ENCODE data around the gene NRL. TPM values are rescaled to one million over a fixed set of nuclear protein-coding genes. Genes with fewer than 3 reads are reported as not detected.

Gene NRL
- total and polyA plus RNA-seq, 10 of the 15 experiments (the other 5 are each of a cell fraction or from before 2014, with no cell fraction given) = 0.11 to 4.4 (median 2.2) TPM

DNA sequence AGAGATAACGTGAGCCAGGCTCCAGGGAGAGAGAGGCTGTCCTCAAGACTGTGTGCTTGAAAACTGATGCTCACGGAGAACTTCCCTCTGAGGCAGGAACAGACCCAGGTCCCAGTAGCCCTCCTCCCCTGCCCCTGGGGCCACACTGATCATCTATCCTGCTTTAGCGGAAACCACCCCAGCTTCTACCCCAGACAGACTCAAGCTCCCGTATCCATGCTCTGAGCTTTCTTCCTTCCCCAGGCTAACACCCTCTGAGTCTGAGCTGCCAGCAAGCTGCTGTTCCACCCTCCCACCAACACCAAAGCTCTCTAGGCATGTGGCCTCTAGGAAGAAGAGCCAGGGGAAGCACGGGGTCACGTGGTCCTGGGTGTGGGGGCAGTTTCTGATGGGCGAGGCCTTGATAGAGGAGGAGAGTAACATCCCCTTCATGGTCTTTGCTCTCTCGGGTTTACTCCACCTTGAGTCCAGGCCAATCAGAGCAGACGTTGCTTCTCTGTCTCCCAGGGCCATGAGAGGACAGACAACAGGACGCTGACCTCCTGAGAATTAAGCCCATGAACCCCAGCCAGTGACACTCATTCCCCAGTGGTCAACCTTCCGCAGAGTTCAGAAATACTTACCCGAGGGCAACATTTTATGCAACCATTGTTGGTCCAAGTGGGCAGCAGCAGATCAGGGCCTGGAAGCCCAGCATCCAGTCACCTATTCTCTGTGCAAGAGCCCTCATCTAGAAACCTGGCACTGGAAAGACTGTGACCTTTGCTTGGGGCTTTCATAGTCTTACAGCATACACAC, 19.3 kb downstream of the NRL start (continued):
- TF ChIP-seq KLF5 (IDR thresholded peaks at IDR 0.05; ENCODE audit: partially characterized antibody) (no peak), WRNIP1 (IDR thresholded peaks at IDR 0.05; ENCODE audit: borderline replicate concordance, low read depth, low read length) (no peak; the same call in 1 of the 2 replicates), PML (IDR thresholded peaks at IDR 0.05; ENCODE audit: low read length) (peak; percentile 98), HDAC6 (IDR thresholded peaks at IDR 0.05; ENCODE audit: unreplicated experiment) (no peak), BRCA1 (IDR thresholded peaks at IDR 0.05; ENCODE audit: low read depth, low read length) (no peak), EED (IDR thresholded peaks at IDR 0.05; ENCODE audit: low read depth) (peak; percentile 45), E2F8 (IDR thresholded peaks at IDR 0.05; ENCODE audit: low read depth, partially characterized antibody) (no peak), RAD51 (IDR thresholded peaks at IDR 0.05) (peak; percentile 99), TCF12 (IDR thresholded peaks at IDR 0.05; ENCODE audit: low read depth, low read length) (no peak), EP300 (IDR thresholded peaks at IDR 0.05; ENCODE audit: borderline replicate concordance in 1 of 2, control insufficient read depth in 1 of 2, low read depth in 2 of 2, low read length in 2 of 2) (no peak), SKIL (IDR thresholded peaks at IDR 0.05; ENCODE audit: low read depth, poor library complexity, severe bottlenecking) (no peak), NRF1 (conservative IDR thresholded peaks at IDR 0.05; ENCODE audit: low read depth, low read length) (no peak), ZNF622 (IDR thresholded peaks at IDR 0.05) (no peak), SIX5 (IDR thresholded peaks at IDR 0.05; ENCODE audit: low read depth, low read length, severe bottlenecking) (no peak), MTA2 (IDR thresholded peaks at IDR 0.05; ENCODE audit: low read depth) (no peak), JUND (IDR thresholded peaks at IDR 0.05; ENCODE audit: low read depth, low read length) (no peak), TBL1XR1 (IDR thresholded peaks at IDR 0.05; ENCODE audit: low read depth, low read length) (0 out of 2 replicates have a peak, but pooled peaks have one; percentile 66), PAX8 (IDR thresholded peaks at IDR 0.05) (no peak), HCFC1 (IDR thresholded peaks at IDR 0.05; ENCODE audit: low read length) (no peak; the same call in none of the 2 replicates), ZZZ3 (IDR thresholded peaks at IDR 0.05; ENCODE audit: control insufficient read depth, insufficient read length, low read depth) (no peak), NFYB (IDR thresholded peaks at IDR 0.05; ENCODE audit: insufficient read depth, low read depth, low read length) (peak; percentile 84), NFIC (IDR thresholded peaks at IDR 0.05; ENCODE audit: low read depth, low read length) (no peak; the same call in 1 of the 2 replicates), ZNF384 (IDR thresholded peaks at IDR 0.05; ENCODE audit: borderline replicate concordance, low read depth, low read length) (no peak), DPF2 (IDR thresholded peaks at IDR 0.05) (no peak)
- TF ChIP-seq, protein P1, sequence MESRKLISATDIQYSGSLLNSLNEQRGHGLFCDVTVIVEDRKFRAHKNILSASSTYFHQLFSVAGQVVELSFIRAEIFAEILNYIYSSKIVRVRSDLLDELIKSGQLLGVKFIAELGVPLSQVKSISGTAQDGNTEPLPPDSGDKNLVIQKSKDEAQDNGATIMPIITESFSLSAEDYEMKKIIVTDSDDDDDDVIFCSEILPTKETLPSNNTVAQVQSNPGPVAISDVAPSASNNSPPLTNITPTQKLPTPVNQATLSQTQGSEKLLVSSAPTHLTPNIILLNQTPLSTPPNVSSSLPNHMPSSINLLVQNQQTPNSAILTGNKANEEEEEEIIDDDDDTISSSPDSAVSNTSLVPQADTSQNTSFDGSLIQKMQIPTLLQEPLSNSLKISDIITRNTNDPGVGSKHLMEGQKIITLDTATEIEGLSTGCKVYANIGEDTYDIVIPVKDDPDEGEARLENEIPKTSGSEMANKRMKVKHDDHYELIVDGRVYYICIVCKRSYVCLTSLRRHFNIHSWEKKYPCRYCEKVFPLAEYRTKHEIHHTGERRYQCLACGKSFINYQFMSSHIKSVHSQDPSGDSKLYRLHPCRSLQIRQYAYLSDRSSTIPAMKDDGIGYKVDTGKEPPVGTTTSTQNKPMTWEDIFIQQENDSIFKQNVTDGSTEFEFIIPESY (IDR thresholded peaks at IDR 0.05) = no peak

Measured in GM12878 (cell line).